CD4-positive, alpha-beta T cell treated with Interleukin-4 for 1 hour (primary cell): Measurements from ENCODE around the gene KIF17.
A peak's percentile ranks its signal among the peaks of the same experiment; 100 is the strongest.

ENCODE experiments used
- DNase-seq, 2 donors: peaks; one replicate each; pipeline ENCODE4 v3.0.0-alpha.2; 2020 to 2022

Gene KIF17

DNA sequence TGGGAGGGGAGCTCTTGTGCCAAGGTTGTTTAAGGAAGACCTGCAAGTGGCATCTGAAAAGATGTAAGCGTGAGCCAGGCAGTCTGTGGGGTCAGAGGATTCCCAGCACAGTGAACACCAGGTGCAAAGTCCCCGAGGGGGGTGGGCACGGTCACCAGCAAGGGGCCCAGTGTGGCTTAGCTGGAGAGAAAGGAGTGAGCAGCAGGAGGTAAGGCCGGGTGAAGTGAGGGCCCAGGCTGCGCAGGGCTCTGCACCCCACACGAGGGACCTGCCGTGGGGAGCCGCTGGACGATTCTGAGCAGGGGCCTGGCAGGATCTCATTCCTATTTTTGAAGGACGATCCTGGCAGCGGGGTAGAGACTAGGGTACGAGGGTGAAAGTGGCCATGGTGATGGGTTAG is 60.8 kb downstream of the KIF17 start:
- DNase-seq, result no peak

- DNase-seq, result no peak
These were observed 63.6 kb downstream of the KIF17 start for GRCh38 chr1:20654104-20654690.

GRCh38 chr1:20652300-20652699 is 65.5 kb downstream of the KIF17 start:
- no peak for DNase-seq

DNA sequence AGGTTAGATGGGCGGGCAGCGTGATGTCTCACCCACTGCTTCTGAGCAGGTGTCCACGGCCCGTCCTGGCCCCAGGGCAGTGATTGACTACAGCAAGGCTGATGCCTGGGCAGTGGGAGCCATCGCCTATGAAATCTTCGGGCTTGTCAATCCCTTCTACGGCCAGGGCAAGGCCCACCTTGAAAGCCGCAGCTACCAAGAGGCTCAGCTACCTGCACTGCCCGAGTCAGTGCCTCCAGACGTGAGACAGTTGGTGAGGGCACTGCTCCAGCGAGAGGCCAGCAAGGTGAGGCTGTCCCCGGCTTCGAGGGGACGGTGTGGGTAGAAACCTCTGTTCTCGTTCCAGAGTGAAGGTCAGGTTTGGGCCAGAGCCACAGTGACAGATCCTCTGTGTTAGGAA is 68.9 kb downstream of the KIF17 start:
- no peak for DNase-seq

DNA sequence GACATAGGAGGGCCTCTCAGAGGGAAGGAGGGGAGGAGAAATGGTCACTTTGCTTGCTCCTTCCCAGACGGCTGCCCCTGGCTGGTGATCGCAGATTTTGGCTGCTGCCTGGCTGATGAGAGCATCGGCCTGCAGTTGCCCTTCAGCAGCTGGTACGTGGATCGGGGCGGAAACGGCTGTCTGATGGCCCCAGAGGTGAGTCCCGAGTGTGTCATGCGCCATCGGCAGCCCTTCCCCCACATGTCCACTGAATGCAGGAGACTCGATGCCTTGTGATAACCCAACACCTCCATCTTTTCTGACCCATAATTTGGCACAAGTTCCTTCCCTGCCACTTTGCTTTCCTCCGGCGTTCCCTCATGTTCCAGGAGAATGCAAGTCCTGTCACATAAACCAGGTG is 69.4 kb downstream of the KIF17 start:
- no peak for DNase-seq

DNA sequence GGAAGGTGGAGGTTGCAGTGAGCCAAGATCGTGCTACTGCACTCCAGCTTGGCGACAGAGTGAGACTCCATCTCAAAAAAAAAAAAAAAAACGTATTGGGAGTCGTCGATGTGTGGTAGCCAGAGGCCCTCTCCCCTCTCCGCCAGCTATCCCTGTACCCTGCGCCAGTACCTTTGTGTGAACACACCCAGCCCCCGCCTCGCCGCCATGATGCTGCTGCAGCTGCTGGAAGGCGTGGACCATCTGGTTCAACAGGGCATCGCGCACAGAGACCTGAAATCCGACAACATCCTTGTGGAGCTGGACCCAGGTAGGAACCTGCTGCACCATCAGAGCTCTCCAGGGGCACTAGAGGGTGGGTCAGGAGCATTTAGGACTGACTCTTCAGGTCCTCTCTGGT is 72.4 kb downstream of the KIF17 start:
- no peak for DNase-seq

GRCh38 chr1:20644416-20644815 is 73.4 kb downstream of the KIF17 start:
- no peak for DNase-seq

GRCh38 chr1:20643080-20643479 is 74.7 kb downstream of the KIF17 start:
- DNase-seq, result no peak

GRCh38 chr1:20641975-20642374 is 75.8 kb downstream of the KIF17 start:
- DNase-seq, result no peak

DNA sequence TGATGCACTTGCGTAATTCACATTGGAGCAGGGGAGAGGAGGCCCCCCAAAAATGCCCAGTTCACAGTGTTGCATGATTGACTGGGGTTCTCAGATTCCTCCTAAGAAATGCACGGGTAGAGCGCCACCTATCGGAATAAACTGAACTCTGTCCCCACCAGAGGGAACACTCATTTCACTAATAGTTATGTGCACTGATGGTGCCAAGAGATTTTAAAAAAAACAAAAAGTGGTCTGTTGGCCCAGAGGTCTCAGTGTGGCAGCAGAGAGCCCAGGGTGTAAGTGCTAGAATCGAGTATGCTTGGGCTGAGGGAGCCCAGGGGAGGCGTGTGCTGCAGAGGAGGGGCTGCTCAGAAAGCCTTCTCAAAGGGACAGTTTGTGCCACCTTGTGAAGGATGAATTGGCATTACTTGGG is 77.6 kb downstream of the KIF17 start:
- DNase-seq, result peak; percentile 58 to 67

GRCh38 chr1:20636785-20637347 is 80.9 kb downstream of the KIF17 start:
- no peak for DNase-seq

DNA sequence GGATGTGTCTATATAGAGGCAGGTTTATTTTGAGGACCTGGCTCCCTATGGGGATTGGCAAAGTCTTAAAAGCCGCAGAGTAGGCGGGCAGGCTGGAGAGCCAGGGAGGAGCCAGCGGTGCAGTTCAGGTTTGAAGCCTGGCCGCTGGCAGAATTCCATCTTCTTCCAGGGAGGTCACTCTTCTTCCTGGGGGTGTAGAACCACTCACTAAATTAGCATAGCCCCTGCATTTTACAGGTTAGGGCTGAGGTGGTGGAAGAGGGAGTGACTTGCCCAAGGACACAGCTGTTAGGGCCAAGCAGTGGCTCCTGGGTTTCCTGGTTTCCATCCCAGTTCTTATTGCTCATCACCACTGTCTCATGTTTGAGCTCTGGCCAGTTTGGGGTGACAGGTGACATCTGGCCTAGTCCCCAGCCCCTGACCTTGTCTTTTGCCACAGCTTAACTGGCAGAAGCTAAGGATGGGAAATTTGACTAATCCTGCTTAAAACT is 83.2 kb downstream of the KIF17 start:
- DNase-seq, result peak; percentile 15 to 42

- DNase-seq, result no peak
These were observed 83.7 kb downstream of the KIF17 start for GRCh38 chr1:20634065-20634593.

DNA sequence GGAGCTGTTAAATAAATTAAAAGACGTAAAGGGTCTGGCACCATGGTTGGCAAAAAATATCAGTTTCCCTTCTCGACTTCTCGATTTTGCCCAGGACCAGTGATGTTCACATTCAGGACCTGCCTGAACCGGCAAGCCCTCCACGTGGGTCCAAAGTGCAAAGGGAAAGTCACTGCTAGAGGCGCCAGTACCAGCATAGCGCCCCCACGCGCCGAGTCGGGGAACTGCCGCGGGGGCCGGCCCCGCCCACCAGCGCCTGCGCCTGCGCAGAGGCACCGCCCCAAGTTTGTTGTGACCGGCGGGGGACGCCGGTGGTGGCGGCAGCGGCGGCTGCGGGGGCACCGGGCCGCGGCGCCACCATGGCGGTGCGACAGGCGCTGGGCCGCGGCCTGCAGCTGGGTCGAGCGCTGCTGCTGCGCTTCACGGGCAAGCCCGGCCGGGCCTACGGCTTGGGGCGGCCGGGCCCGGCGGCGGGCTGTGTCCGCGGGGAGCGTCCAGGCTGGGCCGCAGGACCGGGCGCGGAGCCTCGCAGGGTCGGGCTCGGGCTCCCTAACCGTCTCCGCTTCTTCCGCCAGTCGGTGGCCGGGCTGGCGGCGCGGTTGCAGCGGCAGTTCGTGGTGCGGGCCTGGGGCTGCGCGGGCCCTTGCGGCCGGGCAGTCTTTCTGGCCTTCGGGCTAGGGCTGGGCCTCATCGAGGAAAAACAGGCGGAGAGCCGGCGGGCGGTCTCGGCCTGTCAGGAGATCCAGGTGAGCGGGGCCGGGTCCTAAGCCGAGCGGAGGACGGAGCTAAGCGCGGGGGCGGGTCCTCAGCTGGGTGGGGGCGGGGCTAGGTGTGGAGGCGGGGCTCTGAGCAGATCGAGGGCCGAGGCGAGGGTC is 84.4 kb downstream of the KIF17 start, which contains the start of gene PINK1:
PINK1 (plus strand) TSS at position 269 of the 875 bp plus-strand sequence; CDS start at position 360, 91 bp downstream.
- peak; percentile 87 to 91 for DNase-seq

DNA sequence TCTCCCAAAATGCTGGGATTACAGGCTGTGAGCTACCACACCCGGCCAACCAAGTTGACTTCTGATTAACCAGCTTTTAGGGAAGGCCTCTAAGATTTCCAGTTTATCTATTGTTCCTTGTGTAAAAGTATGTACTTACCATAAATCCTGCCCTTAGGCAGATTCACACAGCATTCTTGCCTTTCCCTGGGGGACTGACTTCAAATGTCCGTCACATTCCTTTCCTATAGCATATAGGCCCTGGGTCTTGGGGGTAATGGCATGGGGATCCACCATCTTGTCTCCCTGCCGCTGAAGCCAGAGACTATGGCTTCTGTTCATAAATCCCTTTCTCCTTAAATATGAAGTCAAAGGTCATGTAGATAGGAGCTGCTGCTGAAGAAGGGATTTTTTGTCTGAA is 85.4 kb downstream of the KIF17 start:
- no peak for DNase-seq

GRCh38 chr1:20630729-20631128 is 87.1 kb downstream of the KIF17 start:
- no peak for DNase-seq

GRCh38 chr1:20626524-20626923 is 91.3 kb downstream of the KIF17 start:
- no peak for DNase-seq

- DNase-seq, result no peak
These were observed 91.7 kb downstream of the KIF17 start for GRCh38 chr1:20626098-20626427.

DNA sequence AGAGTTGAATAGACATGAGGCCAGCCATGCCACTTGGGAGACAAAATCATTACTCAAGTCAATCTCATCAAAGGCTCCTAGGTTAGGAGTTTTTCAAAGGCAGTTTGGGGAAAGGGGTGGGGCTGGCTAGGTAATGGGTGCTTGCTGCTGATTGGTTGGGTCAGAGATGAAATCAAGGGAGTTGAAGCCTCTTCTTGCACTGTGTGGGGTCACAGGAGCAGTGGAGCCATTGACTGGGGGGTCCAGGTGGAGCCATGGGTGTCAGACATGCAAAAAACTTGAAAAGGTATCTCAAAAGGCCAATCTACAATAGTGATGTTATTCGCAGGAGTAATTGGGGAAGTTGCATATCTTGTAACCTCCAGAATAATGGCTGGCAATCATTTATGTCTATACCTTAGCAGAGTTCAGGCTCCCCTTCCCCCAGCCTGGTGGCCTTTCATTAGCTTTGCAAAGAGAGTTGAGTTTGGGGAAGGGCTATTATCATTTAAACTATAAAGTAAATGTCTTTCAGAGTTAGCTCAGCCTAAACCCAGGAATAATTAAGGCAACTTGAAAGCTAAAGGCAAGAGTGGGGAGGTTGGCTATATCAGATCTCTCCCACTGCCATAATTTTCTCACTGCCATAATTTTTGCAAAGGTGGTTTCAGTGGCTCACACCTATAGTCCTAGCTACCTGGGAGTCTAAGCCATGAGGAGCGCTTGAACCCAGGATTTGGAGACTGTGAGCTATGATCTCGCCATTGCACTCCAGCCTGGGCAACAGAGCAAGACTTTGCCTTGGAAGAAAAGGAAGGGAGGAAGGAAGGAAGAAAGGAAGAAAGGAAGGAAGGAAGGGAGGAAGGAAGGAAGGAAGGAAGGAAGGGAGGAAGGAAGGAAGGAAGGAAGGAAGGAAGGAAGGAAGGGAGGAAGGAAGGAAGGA is 92.4 kb downstream of the KIF17 start:
- DNase-seq, result no peak

- DNase-seq, result no peak
These were observed 93.1 kb downstream of the KIF17 start for GRCh38 chr1:20624709-20625108.

DNA sequence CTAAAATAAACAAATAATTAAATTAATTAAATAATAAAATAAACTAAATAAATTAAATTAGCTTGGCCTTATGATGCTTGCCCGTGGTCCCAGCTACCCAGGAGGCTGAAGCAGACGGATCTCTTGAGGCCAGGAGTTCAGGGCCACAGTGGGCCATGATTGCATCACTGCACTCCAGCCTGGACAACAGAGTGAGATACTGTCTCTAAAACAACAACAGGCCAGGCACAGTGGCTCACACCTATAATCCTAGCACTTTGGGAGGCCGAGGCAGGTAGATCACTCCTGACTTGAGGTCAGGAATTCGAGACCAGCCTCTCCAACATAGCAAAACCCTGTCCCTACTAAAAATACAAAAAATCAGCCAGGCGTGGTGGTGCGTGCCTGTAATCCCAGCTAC is 96.8 kb downstream of the KIF17 start:
- no peak for DNase-seq

DNA sequence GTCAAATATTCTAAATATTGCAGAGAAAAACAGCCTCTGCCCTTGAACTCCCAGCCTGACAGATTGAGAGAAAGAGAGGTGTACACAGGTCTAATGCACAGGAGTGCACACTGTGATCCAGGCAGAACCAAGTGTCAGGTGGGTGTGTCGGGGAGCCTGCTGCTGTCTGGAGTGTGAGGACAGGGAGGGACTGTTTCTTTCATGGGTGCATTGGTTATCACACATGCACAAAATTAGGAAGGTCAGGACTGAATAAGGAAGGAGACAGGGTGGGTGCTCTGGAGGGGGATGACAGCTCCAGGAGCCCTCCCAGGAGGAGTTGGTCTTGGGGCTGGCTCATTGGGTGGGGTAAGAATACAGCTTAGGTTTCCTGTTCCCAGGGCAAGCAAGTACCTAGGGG is 97.8 kb downstream of the KIF17 start:
- no peak for DNase-seq

GRCh38 chr1:20618550-20618949 is 99.3 kb downstream of the KIF17 start:
- no peak for DNase-seq
